Fibroblast of lung (primary cell): ENCODE results near the gene LUC7L2.

Experiments
- EZH2 ChIP-seq: IDR thresholded peaks from 2 replicates; pipeline ENCODE4 v1.5.1; 2012; ENCODE audit warnings: low read length, control low read depth, mild to moderate bottlenecking; ENCODE audit errors: missing control alignments
- TF ChIP-seq, protein P1 (sequence below), 2 donors: IDR thresholded peaks in 1 of 2; conservative IDR thresholded peaks in 1 of 2; 1 replicate in 1 of 2; 2 replicates in 1 of 2; pipeline ENCODE4 v1.5.1; 2011 to 2012; ENCODE audit warnings: low read length in 2 of 2, control low read depth in 1 of 2, inconsistent platforms in 1 of 2, low read depth in 1 of 2, mild to moderate bottlenecking in 1 of 2

DNA sequence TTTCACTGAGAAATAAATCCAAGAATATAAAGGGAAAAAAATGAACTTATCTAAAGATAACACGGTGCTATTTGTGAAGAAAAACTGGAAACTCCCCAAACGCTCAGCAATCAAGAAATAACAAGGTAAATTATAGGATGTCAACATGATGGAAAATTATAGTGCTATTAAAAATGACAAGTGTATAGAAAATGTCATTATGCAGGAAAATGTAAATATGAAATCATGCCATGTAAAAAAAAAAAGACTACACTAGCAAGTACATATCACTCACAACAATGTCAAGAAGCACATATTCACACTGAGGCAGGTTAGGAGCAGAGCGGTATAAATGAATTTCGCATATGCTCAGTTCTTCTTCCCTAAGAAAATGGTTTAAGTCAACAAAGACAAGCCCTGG is 96.1 kb downstream of the LUC7L2 start:
- TF ChIP-seq, protein P1, sequence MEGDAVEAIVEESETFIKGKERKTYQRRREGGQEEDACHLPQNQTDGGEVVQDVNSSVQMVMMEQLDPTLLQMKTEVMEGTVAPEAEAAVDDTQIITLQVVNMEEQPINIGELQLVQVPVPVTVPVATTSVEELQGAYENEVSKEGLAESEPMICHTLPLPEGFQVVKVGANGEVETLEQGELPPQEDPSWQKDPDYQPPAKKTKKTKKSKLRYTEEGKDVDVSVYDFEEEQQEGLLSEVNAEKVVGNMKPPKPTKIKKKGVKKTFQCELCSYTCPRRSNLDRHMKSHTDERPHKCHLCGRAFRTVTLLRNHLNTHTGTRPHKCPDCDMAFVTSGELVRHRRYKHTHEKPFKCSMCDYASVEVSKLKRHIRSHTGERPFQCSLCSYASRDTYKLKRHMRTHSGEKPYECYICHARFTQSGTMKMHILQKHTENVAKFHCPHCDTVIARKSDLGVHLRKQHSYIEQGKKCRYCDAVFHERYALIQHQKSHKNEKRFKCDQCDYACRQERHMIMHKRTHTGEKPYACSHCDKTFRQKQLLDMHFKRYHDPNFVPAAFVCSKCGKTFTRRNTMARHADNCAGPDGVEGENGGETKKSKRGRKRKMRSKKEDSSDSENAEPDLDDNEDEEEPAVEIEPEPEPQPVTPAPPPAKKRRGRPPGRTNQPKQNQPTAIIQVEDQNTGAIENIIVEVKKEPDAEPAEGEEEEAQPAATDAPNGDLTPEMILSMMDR (conservative IDR thresholded peaks at IDR 0.05 in 1 of 2, IDR thresholded peaks at IDR 0.05 in 1 of 2; ENCODE audit: low read depth in 1 of 2, low read length in 2 of 2): no peak
- no peak for TF ChIP-seq EZH2
